ENCODE measurements around the gene BCL2L15.

DNA sequence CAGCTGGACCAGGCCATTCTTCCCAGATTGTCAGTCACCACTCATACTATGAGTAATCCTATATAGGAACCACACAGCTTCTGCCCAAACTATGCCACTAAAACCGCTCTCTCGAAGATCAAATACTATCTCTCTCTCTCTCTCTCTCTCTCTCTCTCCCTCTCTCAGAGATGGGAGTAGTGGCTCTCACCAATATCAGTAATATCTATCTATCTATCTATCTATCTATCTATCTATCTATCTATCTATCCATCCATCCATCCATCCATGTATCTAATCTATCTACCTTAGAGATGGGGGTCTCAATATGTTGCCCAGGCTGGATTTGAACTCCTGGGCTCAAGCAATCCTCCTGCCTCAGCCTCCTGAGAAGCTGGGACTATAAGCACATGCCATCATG lies 37.1 kb upstream of the BCL2L15 start:
- TF ChIP-seq JUN (CRISPR knock-in tag; IDR thresholded peaks at IDR 0.05): no peak
- no peak for TF ChIP-seq ZNF44 (CRISPR knock-in tag; IDR thresholded peaks at IDR 0.05)
- TF ChIP-seq MXI1 (IDR thresholded peaks at IDR 0.05; ENCODE audit: borderline replicate concordance, low read depth, low read length): no peak
- TF ChIP-seq, protein P1, sequence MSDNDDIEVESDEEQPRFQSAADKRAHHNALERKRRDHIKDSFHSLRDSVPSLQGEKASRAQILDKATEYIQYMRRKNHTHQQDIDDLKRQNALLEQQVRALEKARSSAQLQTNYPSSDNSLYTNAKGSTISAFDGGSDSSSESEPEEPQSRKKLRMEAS (IDR thresholded peaks at IDR 0.05): no peak
- TF ChIP-seq ZZZ3 (CRISPR knock-in tag; IDR thresholded peaks at IDR 0.05; ENCODE audit: borderline replicate concordance): no peak
- no peak for TF ChIP-seq GTF2F1 (IDR thresholded peaks at IDR 0.05; ENCODE audit: low read length)
- no peak for TF ChIP-seq SIN3A (IDR thresholded peaks at IDR 0.05; ENCODE audit: borderline replicate concordance, low read depth, low read length)
- no peak for TF ChIP-seq JDP2 (CRISPR knock-in tag; IDR thresholded peaks at IDR 0.05; ENCODE audit: borderline replicate concordance)
- TF ChIP-seq SAFB2 (CRISPR knock-in tag; IDR thresholded peaks at IDR 0.05; ENCODE audit: borderline replicate concordance, low read depth): no peak
- no peak for TF ChIP-seq ZNF501 (CRISPR knock-in tag; IDR thresholded peaks at IDR 0.05)
- TF ChIP-seq SP5 (CRISPR knock-in tag; IDR thresholded peaks at IDR 0.05; ENCODE audit: borderline replicate concordance, low read depth): no peak

Data from HepG2 (cell line).